H1 (cell line): Measurements from ENCODE around the gene PHTF1. TPM values are rescaled to one million over a fixed set of nuclear protein-coding genes. Genes with fewer than 3 reads are reported as not detected.

ENCODE experiments used
- CTCF ChIA-PET: fragments of 300-600 bp; sonication (Branson Sonifier 250); formaldehyde crosslinking; loops from one replicate; lab custom pipeline; 2021; ENCODE audit not compliant: partially characterized antibody; lab: Charles Lee
- POLR2A ChIA-PET: fragments of 300-600 bp; sonication (Branson Sonifier 250); formaldehyde crosslinking; loops from one replicate; lab custom pipeline; 2021; ENCODE audit warnings: inconsistent platforms; ENCODE audit not compliant: partially characterized antibody; lab: Charles Lee
- DNase-seq, 2 experiments: peaks; one replicate each; pipeline versions ENCODE4 v3.0.0 to v3.0.0-alpha.2; 2010 to 2022; ENCODE audit warnings: low spot score in 2 of 2, low read depth in 1 of 2, mixed read lengths in 1 of 2
- FAIRE-seq: peaks from 2 replicates; lab custom pipeline; 2011; peaks lifted over from hg19 to GRCh38; lab: Jason Lieb, UNC
- H2AFZ ChIP-seq: 2 replicates; pipeline ENCODE4 v1.8.1; 2012; ENCODE audit warnings: low read length, inconsistent platforms
- H2AK5ac ChIP-seq: 2 replicates; pipeline ENCODE4 v1.6.1; 2013; ENCODE audit warnings: low read depth, low read length
- H2BK120ac ChIP-seq: replicated peaks from 2 replicates; pipeline ENCODE3; 2013; ENCODE audit warnings: low read depth, low read length, inconsistent platforms
- H2BK12ac ChIP-seq: 2 replicates; pipeline ENCODE4 v1.6.1; 2013; ENCODE audit warnings: low read depth, low read length
- H2BK15ac ChIP-seq: 2 replicates; pipeline ENCODE4 v1.6.1; 2013; ENCODE audit warnings: low read length
- H2BK20ac ChIP-seq: 2 replicates; pipeline ENCODE4 v1.6.1; 2013; ENCODE audit warnings: low read length
- H2BK5ac ChIP-seq: 2 replicates; pipeline ENCODE4 v1.6.1; 2013; ENCODE audit warnings: low read depth, low read length
- H3K14ac ChIP-seq: 2 replicates; pipeline ENCODE4 v1.6.1; 2013; ENCODE audit warnings: inconsistent platforms; ENCODE audit not compliant: insufficient read length
- H3K18ac ChIP-seq: 2 replicates; pipeline ENCODE4 v1.6.1; 2013; ENCODE audit warnings: low read length; ENCODE audit errors: extremely low read depth
- H3K23ac ChIP-seq: 2 replicates; pipeline ENCODE4 v1.6.1; 2013; ENCODE audit warnings: inconsistent platforms; ENCODE audit not compliant: insufficient read length
- H3K23me2 ChIP-seq: 2 replicates; pipeline ENCODE4 v1.6.1; 2013; ENCODE audit warnings: low read depth, low read length
- H3K27ac ChIP-seq: 2 replicates; pipeline ENCODE4 v1.6.1; 2011; ENCODE audit warnings: low read depth, low read length, inconsistent platforms
- H3K27me3 ChIP-seq, 4 experiments: replicated peaks in 1 of 4; 1 replicate in 1 of 4; 2 replicates in 3 of 4; pipeline versions ENCODE4 v1.6.1 to v1.8.1; 2011 to 2013; ENCODE audit warnings: low read length in 3 of 4, mild to moderate bottlenecking in 3 of 4, inconsistent platforms in 2 of 4, mixed read lengths in 2 of 4, moderate library complexity in 1 of 4; ENCODE audit not compliant: control insufficient read depth in 3 of 4, insufficient read depth in 3 of 4; ENCODE audit errors: extremely low read depth in 1 of 4
- H3K36me3 ChIP-seq, 4 experiments: 2 replicates each; pipeline versions ENCODE4 v1.6.1 to v1.8.1; 2011 to 2013; ENCODE audit warnings: mild to moderate bottlenecking in 4 of 4, low read length in 3 of 4, moderate library complexity in 2 of 4, control low read depth in 1 of 4, inconsistent platforms in 1 of 4; ENCODE audit not compliant: insufficient read depth in 4 of 4, control insufficient read depth in 2 of 4
- H3K4ac ChIP-seq: replicated peaks from 2 replicates; pipeline ENCODE3; 2013; ENCODE audit warnings: low read length, low read depth, mixed read lengths, inconsistent platforms; ENCODE audit not compliant: insufficient read length
- H3K4me1 ChIP-seq, 4 experiments: replicated peaks in 1 of 4; 1 replicate in 1 of 4; 2 replicates in 3 of 4; pipeline versions ENCODE4 v1.6.1 to v1.8.1; 2011 to 2013; ENCODE audit warnings: low read length in 3 of 4, inconsistent platforms in 2 of 4, mixed read lengths in 1 of 4; ENCODE audit not compliant: insufficient read depth in 4 of 4, control insufficient read depth in 3 of 4
- H3K4me2 ChIP-seq, 2 experiments: 2 replicates each; pipeline versions ENCODE4 v1.6.1 to v1.8.1; 2011 to 2013; ENCODE audit warnings: low read depth in 2 of 2, low read length in 2 of 2, control low read depth in 1 of 2, inconsistent platforms in 1 of 2, mild to moderate bottlenecking in 1 of 2; ENCODE audit not compliant: insufficient read depth in 1 of 2
- H3K4me3 ChIP-seq, 4 experiments: fragments of 200-600, 300-600 bp in 1 of 4; sonication (generic), shearing (Covaris generic), sonication (Bioruptor Twin) in 1 of 4; 2 replicates each; pipeline versions ENCODE4 v1.5.1 to v1.8.1; 2011 to 2016; ENCODE audit warnings: low read length in 4 of 4, low read depth in 3 of 4, control low read depth in 2 of 4, inconsistent platforms in 2 of 4, mild to moderate bottlenecking in 2 of 4, mixed read lengths in 1 of 4, moderate library complexity in 1 of 4; ENCODE audit not compliant: insufficient read depth in 2 of 4; ENCODE audit errors: extremely low read depth in 1 of 4
- H3K56ac ChIP-seq: replicated peaks from 2 replicates; pipeline ENCODE3; 2013; ENCODE audit warnings: low read depth, mild to moderate bottlenecking, mixed read lengths, low read length, inconsistent platforms; ENCODE audit not compliant: insufficient read length
- H3K79me1 ChIP-seq: 2 replicates; pipeline ENCODE4 v1.6.1; 2013; ENCODE audit warnings: low read depth, low read length, control low read depth
- H3K79me2 ChIP-seq, 2 experiments: 2 replicates each; pipeline versions ENCODE4 v1.6.1 to v1.8.1; 2012 to 2013; ENCODE audit warnings: low read length in 2 of 2, mild to moderate bottlenecking in 2 of 2, inconsistent platforms in 1 of 2; ENCODE audit not compliant: insufficient read depth in 2 of 2, control insufficient read depth in 1 of 2
- H3K9ac ChIP-seq, 4 experiments: replicated peaks in 1 of 4; 1 replicate in 1 of 4; 2 replicates in 3 of 4; pipeline versions ENCODE4 v1.6.1 to v1.8.1; 2011 to 2013; ENCODE audit warnings: low read depth in 3 of 4, low read length in 3 of 4, control low read depth in 2 of 4, mild to moderate bottlenecking in 2 of 4, moderate library complexity in 2 of 4, inconsistent platforms in 1 of 4; ENCODE audit errors: extremely low read depth in 1 of 4
- H3K9me3 ChIP-seq, 2 experiments: 2 replicates each; pipeline versions ENCODE4 v1.6.1 to v1.8.1; 2012 to 2013; ENCODE audit warnings: mild to moderate bottlenecking in 2 of 2, moderate library complexity in 2 of 2, control low read depth in 1 of 2, inconsistent platforms in 1 of 2, low read depth in 1 of 2, low read length in 1 of 2, mixed read lengths in 1 of 2; ENCODE audit not compliant: insufficient read depth in 2 of 2
- H4K20me1 ChIP-seq, 2 experiments: replicated peaks in 1 of 2; 2 replicates each; pipeline versions ENCODE3 to v1.8.1; 2011 to 2013; ENCODE audit warnings: inconsistent platforms in 2 of 2, low read length in 2 of 2, mild to moderate bottlenecking in 1 of 2; ENCODE audit not compliant: insufficient read depth in 2 of 2, control insufficient read depth in 1 of 2
- H4K5ac ChIP-seq: 2 replicates; pipeline ENCODE4 v1.6.1; 2013; ENCODE audit warnings: low read length, low read depth, mixed read lengths, inconsistent platforms; ENCODE audit not compliant: insufficient read length
- H4K8ac ChIP-seq: 2 replicates; pipeline ENCODE4 v1.8.0; 2013; ENCODE audit warnings: mild to moderate bottlenecking, moderate library complexity, low read length, inconsistent platforms; ENCODE audit not compliant: insufficient read depth; ENCODE audit errors: extremely low read depth
- H4K91ac ChIP-seq: replicated peaks from 2 replicates; pipeline ENCODE3; 2013; ENCODE audit warnings: low read length, mixed read lengths, inconsistent platforms; ENCODE audit not compliant: insufficient read length
- EZH2 ChIP-seq: fragments of 200-600 bp; sonication (generic); IDR thresholded peaks from 2 replicates; pipeline ENCODE4 v1.7.1; 2012; ENCODE audit warnings: low read depth, mild to moderate bottlenecking, moderate library complexity, low read length, inconsistent platforms; ENCODE audit not compliant: severe bottlenecking
- JUND ChIP-seq: IDR thresholded peaks from 2 replicates; pipeline ENCODE4 v1.6.1; 2011; ENCODE audit warnings: mild to moderate bottlenecking, improper control_type of control experiment, low read length
- RBBP5 ChIP-seq: IDR thresholded peaks from 2 replicates; pipeline ENCODE4 v1.7.1; 2012; ENCODE audit warnings: low read depth, mild to moderate bottlenecking, inconsistent platforms, low read length, moderate library complexity, borderline replicate concordance
- RNF2 ChIP-seq: fragments of 200-900, 300-1000 bp; sonication (generic); IDR thresholded peaks from 2 replicates; pipeline ENCODE4 v1.7.1; 2016; ENCODE audit warnings: borderline replicate concordance, low read depth, mild to moderate bottlenecking, antibody characterized with exemption, low read length; ENCODE audit not compliant: poor library complexity, severe bottlenecking; ENCODE audit errors: missing control alignments
- SIN3A ChIP-seq, 2 experiments: IDR thresholded peaks in 1 of 2; conservative IDR thresholded peaks in 1 of 2; 2 replicates each; pipeline ENCODE4 v1.6.1; 2011 to 2012; ENCODE audit warnings: low read length in 2 of 2, improper control_type of control experiment in 1 of 2, low read depth in 1 of 2, mild to moderate bottlenecking in 1 of 2
- SIRT6 ChIP-seq: IDR thresholded peaks from one replicate; pipeline ENCODE4 v1.7.1; 2012; ENCODE audit warnings: low read length, inconsistent platforms
- SP4 ChIP-seq: IDR thresholded peaks from 2 replicates; pipeline ENCODE4 v1.6.1; 2012; ENCODE audit warnings: low read length, inconsistent platforms
- TAF7 ChIP-seq: optimal IDR thresholded peaks from 2 replicates; pipeline ENCODE3; 2011; ENCODE audit warnings: low read depth, mild to moderate bottlenecking, inconsistent platforms, low read length, moderate library complexity, borderline replicate concordance
- YY1 ChIP-seq: IDR thresholded peaks from 2 replicates; pipeline ENCODE4 v1.6.1; 2011; ENCODE audit warnings: low read depth, mild to moderate bottlenecking, low read length
- whole genome bisulfite sequencing, 2 experiments: shearing (Covaris generic) in 1 of 2; methylation state at CpG; one replicate each; pipeline versions ENCODE4 v1.1.6 to v1.1.7; 2013 to 2015; ENCODE audit warnings: low lambda C conversion rate in 2 of 2, mixed read lengths in 2 of 2, inconsistent platforms in 1 of 2, low coverage in 1 of 2, missing lambda C conversion rate in 1 of 2; ENCODE audit not compliant: insufficient replicate concordance in 2 of 2, insufficient coverage in 1 of 2, insufficient read length in 1 of 2; ENCODE audit errors: extremely low coverage in 1 of 2, missing lambda C conversion rate in 1 of 2; 5-methylcytosine and 5-hydroxymethylcytosine counted together
- polyA plus RNA-seq, 7 experiments: library from polyadenylated mRNA; depleted of rRNA in 3 of 7; stranded (reverse) in 5 of 7; unstranded in 2 of 7; fragments of >200 nt in 5 of 7; fragments of 200-250 nt in 2 of 7; gene quantifications; 1 replicate in 5 of 7; 2 replicates in 1 of 7; 4 replicates in 1 of 7; pipeline versions ENCODE4 v1.2.1 to v1.2.3, GENCODE V29; 2011 to 2013; ENCODE audit warnings: missing spikeins in 2 of 7, mixed read lengths in 2 of 7
- total RNA-seq: library from RNA; stranded (reverse); fragmentation: NEBNext Ultra II Directional; extraction: Animal tissue kit (Norgen Biotek cat#: 25700); gene quantifications from 2 replicates; pipeline ENCODE4 v1.2.1, GENCODE V29; 2021

The PHTF1 gene
- total and polyA plus RNA-seq, 2 of the 8 experiments (the other 6 are each of a cell fraction or from before 2014, with no cell fraction given) = 9.1 to 26.9 TPM

GRCh38 chr1:113777561-113777960, 18.3 kb upstream of the PHTF1 start:
- Histone ChIP-seq H3K56ac (no peak overlapping the region), H3K4me1 (peaks cover 0 to 2% (median 0%) of the 10 kb centered on the region in 4 experiments; a peak in 2 of 7 replicates), H3K9ac (no peak overlapping the region), H3K9me3 (no peaks in the 10 kb centered on the region), H3K18ac (no peak overlapping the region), H3K14ac (no peak overlapping the region), H4K20me1 (peaks cover 0 to 1% of the 10 kb centered on the region in 2 experiments), H2BK120ac (no peak overlapping the region), H3K23ac (no peak overlapping the region), H3K27ac (no peak overlapping the region), H3K4me2 (no peak overlapping the region), H3K79me1 (no peaks in the 10 kb centered on the region), H2AFZ (no peak overlapping the region), H3K27me3 (no peaks in the 10 kb centered on the region), H2BK15ac (no peak overlapping the region), H3K36me3 (peaks cover 0 to 21% (median 6%) of the 10 kb centered on the region in 4 experiments; a peak in 3 of 8 replicates), H3K23me2 (no peaks in the 10 kb centered on the region), H4K91ac (no peak overlapping the region), H2BK12ac (no peak overlapping the region), H2AK5ac (no peak overlapping the region), H2BK5ac (no peak overlapping the region), H4K5ac (no peak overlapping the region), H3K79me2 (peaks cover 0 to 35% of the 10 kb centered on the region in 2 experiments; a peak in 2 of 4 replicates), H4K8ac (no peak overlapping the region), H2BK20ac (no peak overlapping the region), H3K4me3 (no peak overlapping the region), H3K4ac (no peak overlapping the region)
- ChIA-PET POLR2A (no interaction called here), CTCF (interaction anchor here (0.6 kb wide), 2 partner anchors 15 to 18 kb away, joined by 3 to 4 read pairs; no protein-coding TSS in a partner anchor)
- DNase-seq = no peak
- no peak for FAIRE-seq
- 91% methylated on average over 4 of the region's 4 CpGs; no CpG with 5 or more reads in 1 of the 2 experiments for WGBS, 2 experiments
- no peak for TF ChIP-seq SP4
- TF ChIP-seq TAF7 = no peak
- no peak for TF ChIP-seq EZH2
- no peak for TF ChIP-seq JUND
- TF ChIP-seq RNF2 = no peak
- TF ChIP-seq RBBP5 = no peak
- no peak for TF ChIP-seq YY1
- TF ChIP-seq SIRT6 = no peak
- TF ChIP-seq SIN3A (conservative IDR thresholded peaks at IDR 0.05 in 1 of 2, IDR thresholded peaks at IDR 0.05 in 1 of 2; ENCODE audit: low read depth in 1 of 2, low read length in 2 of 2) = no peak
